ENCODE data around the gene METTL22. TPM values are rescaled to one million over a fixed set of nuclear protein-coding genes. Genes with fewer than 3 reads are reported as not detected.

The METTL22 gene
- total RNA-seq, 1 donor from 2014 or later, result 15.5 TPM

DNA sequence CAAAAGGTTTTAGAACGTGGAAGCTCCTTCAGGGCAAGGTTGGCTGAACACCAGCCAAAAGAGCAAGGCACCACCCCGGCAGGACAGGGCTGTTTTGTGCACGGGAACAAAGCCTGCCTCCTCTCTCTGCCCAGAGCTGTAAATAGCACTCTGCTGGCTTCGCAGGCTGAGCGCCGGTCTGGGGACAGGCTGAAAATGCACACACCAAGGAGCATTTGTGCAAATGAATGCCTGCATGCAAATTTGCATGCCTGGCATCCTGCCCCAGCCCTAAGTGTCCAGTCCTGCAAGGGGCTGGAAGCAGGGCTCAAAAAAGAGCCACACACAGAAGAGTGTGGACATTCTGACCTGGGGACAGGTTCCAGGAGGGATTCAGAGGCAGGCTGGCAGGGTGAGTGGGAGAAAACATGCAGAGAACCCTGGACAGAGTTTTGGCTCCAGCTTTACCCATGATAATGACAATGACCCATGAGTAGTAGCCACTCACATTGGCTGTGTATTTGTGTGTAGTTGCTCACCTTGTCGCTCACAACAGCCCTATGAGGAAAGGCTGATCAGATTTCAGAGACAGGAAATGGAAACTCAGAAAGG, 64.6 kb downstream of the METTL22 start:
- no peak for TF ChIP-seq CTCF (conservative IDR thresholded peaks at IDR 0.05; ENCODE audit: low read depth, low read length)
- DNase-seq (ENCODE audit: low read depth), result no peak
- no peak overlapping the region for H3K4me3 ChIP-seq (ENCODE audit: low read depth, low read length)

GRCh38 chr16:8686879-8687278, 65.4 kb downstream of the METTL22 start:
- no peak for TF ChIP-seq CTCF (conservative IDR thresholded peaks at IDR 0.05; ENCODE audit: low read depth, low read length)
- DNase-seq (ENCODE audit: low read depth), result no peak
- H3K4me3 ChIP-seq (ENCODE audit: low read depth, low read length), result no peak overlapping the region

GRCh38 chr16:8689686-8690085, 68.2 kb downstream of the METTL22 start:
- DNase-seq (ENCODE audit: low read depth), result no peak
- no peak for TF ChIP-seq CTCF (conservative IDR thresholded peaks at IDR 0.05; ENCODE audit: low read depth, low read length)

GRCh38 chr16:8691728-8692127, 70.2 kb downstream of the METTL22 start:
- H3K4me3 ChIP-seq (ENCODE audit: low read depth, low read length), result no peak overlapping the region
- no peak for DNase-seq (ENCODE audit: low read depth)
- TF ChIP-seq CTCF (conservative IDR thresholded peaks at IDR 0.05; ENCODE audit: low read depth, low read length), result no peak

More at GRCh38 chr16:8689686-8690085, 68.2 kb downstream of the METTL22 start:
- H3K4me3 ChIP-seq (ENCODE audit: low read depth, low read length), result no peak overlapping the region

DNA sequence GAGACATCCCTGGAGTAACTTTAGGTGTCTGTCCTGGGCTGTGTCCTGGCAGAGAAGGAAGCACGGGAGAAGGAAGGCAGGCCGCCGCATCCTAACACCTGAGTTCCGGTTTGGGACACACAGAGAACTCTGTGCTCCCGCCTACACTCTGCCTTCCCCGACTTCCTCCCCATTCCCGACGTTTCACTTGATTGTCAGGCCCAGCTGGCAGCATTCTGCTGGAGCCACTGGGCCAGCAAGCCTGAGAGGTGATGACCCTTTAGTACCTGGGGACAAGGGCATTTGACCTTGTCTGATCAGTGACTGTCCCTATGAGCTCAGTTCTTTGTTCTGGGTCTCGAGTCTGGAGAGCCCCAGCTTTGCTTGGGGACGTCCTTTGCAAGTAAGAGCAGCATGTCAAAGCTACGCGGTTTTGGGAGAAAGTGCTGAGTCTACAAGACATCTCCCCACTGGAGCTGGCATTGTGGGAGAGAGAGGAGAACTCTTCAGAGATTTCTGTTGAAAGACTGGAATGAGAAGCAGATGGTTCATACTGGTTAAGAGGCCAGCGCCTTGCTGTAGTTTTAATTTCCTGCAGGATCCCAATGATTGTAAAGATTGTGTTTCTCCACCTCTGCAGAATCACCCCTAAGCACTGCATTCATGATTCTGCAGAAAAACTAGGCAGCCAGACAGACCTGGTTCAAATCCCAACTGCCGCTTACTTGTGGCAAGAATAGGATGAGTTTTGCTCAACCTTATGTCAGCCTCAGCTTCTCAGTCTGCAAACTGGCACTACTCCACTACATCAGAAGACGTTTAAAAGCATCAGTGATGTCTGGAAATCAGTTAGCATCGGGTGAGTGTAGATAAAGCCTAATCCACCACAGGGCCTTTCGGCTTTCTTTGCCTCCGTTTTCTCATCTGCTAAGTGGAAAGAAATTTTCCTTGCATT, 73.6 kb downstream of the METTL22 start:
- DNase-seq (ENCODE audit: low read depth), result no peak
- no peak overlapping the region for H3K4me3 ChIP-seq (ENCODE audit: low read depth, low read length)
- TF ChIP-seq CTCF (conservative IDR thresholded peaks at IDR 0.05; ENCODE audit: low read depth, low read length), result no peak

DNA sequence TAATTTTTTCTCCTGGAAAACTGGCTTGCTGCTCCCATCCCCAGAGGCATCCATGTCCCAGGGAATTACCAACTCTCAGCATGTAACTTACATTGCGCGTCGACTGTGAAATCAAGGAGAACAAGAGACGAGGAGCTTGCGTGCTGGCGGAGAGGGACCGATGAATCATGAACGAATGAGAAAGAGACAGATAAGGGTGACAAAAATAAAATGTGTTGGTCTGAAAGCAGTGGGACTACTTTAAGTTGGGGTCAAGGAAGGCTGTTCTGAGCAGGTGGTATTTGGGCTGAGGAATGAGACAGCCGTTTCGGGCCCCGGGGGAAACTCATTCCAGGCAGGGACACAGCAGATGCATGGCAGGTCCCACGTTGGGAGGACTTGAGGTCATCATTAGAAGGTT, 75.4 kb downstream of the METTL22 start:
- no peak overlapping the region for H3K4me3 ChIP-seq (ENCODE audit: low read depth, low read length)
- DNase-seq (ENCODE audit: low read depth), result no peak
- no peak for TF ChIP-seq CTCF (conservative IDR thresholded peaks at IDR 0.05; ENCODE audit: low read depth, low read length)

Data from epithelial cell of proximal tubule (primary cell).